ENCODE measurements around the gene GUCA2B. TPM values are rescaled to one million over a fixed set of nuclear protein-coding genes. Genes with fewer than 3 reads are reported as not detected.

GUCA2B gene
- total and polyA plus RNA-seq, 2 of the 4 experiments (the other 2 are of a cell fraction): not detected

GRCh38 chr1:42178249-42178648, 25.0 kb downstream of the GUCA2B start:
- Histone ChIP-seq H3K9me3 (ENCODE audit: control insufficient read depth, insufficient read depth, low read length) (no peaks in the 10 kb centered on the region), H2BK20ac (ENCODE audit: low read depth, low read length) (no peak overlapping the region), H3K4ac (ENCODE audit: low read depth, low read length) (no peak overlapping the region), H2AK5ac (ENCODE audit: low read depth, low read length) (no peak overlapping the region), H3K79me1 (ENCODE audit: low read depth in 1 of 2, low read length in 2 of 2) (peaks cover 0 to 4% of the 10 kb centered on the region in 2 experiments; a peak in 2 of 4 replicates), H3K4me3 (ENCODE audit: insufficient read depth, low read depth, low read length) (no peak overlapping the region), H4K20me1 (ENCODE audit: insufficient read depth, low read length) (peaks cover 9% of the 10 kb centered on the region; the same call in 1 of the 2 replicates), H2AFZ (replicated peaks; ENCODE audit: low read length, poor library complexity) (no peak overlapping the region), H2BK5ac (ENCODE audit: low read depth, low read length, poor library complexity, severe bottlenecking) (no peak overlapping the region), H3K4me2 (ENCODE audit: low read depth, low read length) (no peak overlapping the region), H3K27me3 (ENCODE audit: control insufficient read depth, insufficient read depth, low read length) (no peaks in the 10 kb centered on the region), H4K91ac (ENCODE audit: insufficient read depth, low read depth, low read length) (no peak overlapping the region), H2BK120ac (ENCODE audit: low read depth, low read length) (no peak overlapping the region), H3K4me1 (ENCODE audit: control insufficient read depth, insufficient read depth, low read length) (peaks cover 10% of the 10 kb centered on the region), H3K9me1 (ENCODE audit: insufficient read depth, low read length) (0 out of 2 replicates have a peak, but pooled peaks cover 2% of the 10 kb centered on the region), H3K18ac (ENCODE audit: low read depth, low read length) (no peak overlapping the region), H3K23ac (ENCODE audit: low read depth, low read length) (no peak overlapping the region), H3K56ac (ENCODE audit: extremely low read depth, insufficient read depth, low read length) (no peak overlapping the region), H2BK15ac (ENCODE audit: low read depth, low read length) (no peak overlapping the region), H3K36me3 (ENCODE audit: control insufficient read depth, insufficient read depth, low read length) (peaks cover 12% of the 10 kb centered on the region), H4K5ac (ENCODE audit: low read depth, low read length) (no peak overlapping the region), H2AK9ac (replicated peaks; ENCODE audit: low read depth, low read length, poor library complexity) (no peak overlapping the region), H3K9ac (ENCODE audit: low read depth, low read length) (no peak overlapping the region), H3K27ac (ENCODE audit: insufficient read depth, low read length) (no peak overlapping the region), H3K14ac (replicated peaks; ENCODE audit: low read depth, low read length) (no peak overlapping the region), H4K8ac (ENCODE audit: low read depth in 2 of 2, low read length in 2 of 2) (no peak overlapping the region)
- in situ Hi-C loops (cut with MboI; ENCODE audit: low sequenced_read_pairs) (no loop called here), dilution Hi-C loops (cut with HindIII; ENCODE audit: low sequenced_read_pairs, unreplicated experiment) (no loop called here), intact Hi-C loops (cut with micrococcal nuclease) (loop anchor here (10.0 kb wide), 1 partner anchor 477 kb away; the partner anchor contains the start of gene PPIH)
- ATAC-seq (ENCODE audit: low read depth): no peak
- BruUV-seq (replicated peaks): no TSS peak
- peak; percentile 17 for DNase-seq
- ChIA-PET POLR2A (ENCODE audit: unreplicated experiment) (no interaction called here), CTCF (no interaction called here)
- WGBS, 2 experiments (ENCODE audit: extremely low coverage in 2 of 2, insufficient read length in 1 of 2): no CpG with 5 or more reads among the region's 3 CpGs
- TF ChIP-seq NFE2L2 (IDR thresholded peaks at IDR 0.05; ENCODE audit: low read depth, low read length) (no peak), CHD1 (IDR thresholded peaks at IDR 0.05; ENCODE audit: low read depth, low read length) (no peak), MAFK (IDR thresholded peaks at IDR 0.05; ENCODE audit: low read depth, low read length) (peak; percentile 52), BHLHE40 (IDR thresholded peaks at IDR 0.05; ENCODE audit: low read depth, low read length) (no peak), MAZ (IDR thresholded peaks at IDR 0.05; ENCODE audit: borderline replicate concordance, low read depth, low read length) (no peak), POLR2A (IDR thresholded peaks at IDR 0.05; ENCODE audit: low read depth, low read length) (no peak), FOS (IDR thresholded peaks at IDR 0.05; ENCODE audit: low read depth, low read length) (no peak)

All from IMR-90 (cell line).